Mesendoderm (in vitro differentiated cells): ENCODE results near the gene FAM50B.

Experiments used
- DNase-seq: peaks from one replicate; pipeline ENCODE4 v3.0.0; 2013
- H2AK5ac ChIP-seq: 2 replicates; pipeline ENCODE4 v1.6.1; 2013; ENCODE audit warnings: low read length, inconsistent platforms
- H2BK120ac ChIP-seq: 2 replicates; pipeline ENCODE4 v1.6.1; 2013; ENCODE audit warnings: low read depth, mild to moderate bottlenecking, low read length, moderate library complexity, mixed read lengths
- H2BK15ac ChIP-seq: replicated peaks from 2 replicates; pipeline ENCODE4 v1.6.1; 2013; ENCODE audit warnings: low read depth, mild to moderate bottlenecking, moderate library complexity
- H2BK5ac ChIP-seq: 2 replicates; pipeline ENCODE4 v1.6.1; 2013; ENCODE audit warnings: low read length, inconsistent platforms
- H3K18ac ChIP-seq: 2 replicates; pipeline ENCODE4 v1.6.1; 2013; ENCODE audit warnings: mild to moderate bottlenecking, low read length, mixed read lengths
- H3K23ac ChIP-seq: one replicate; pipeline ENCODE4 v1.6.1; 2013; ENCODE audit warnings: low read length
- H3K27ac ChIP-seq: 2 replicates; pipeline ENCODE4 v1.5.1; 2013; ENCODE audit warnings: low read depth, mild to moderate bottlenecking, inconsistent platforms, low read length, moderate library complexity
- H3K27me3 ChIP-seq: 2 replicates; pipeline ENCODE4 v1.6.1; 2013; ENCODE audit warnings: low read length, control low read depth, mild to moderate bottlenecking, inconsistent platforms; ENCODE audit not compliant: insufficient read depth, poor library complexity
- H3K36me3 ChIP-seq: 2 replicates; pipeline ENCODE4 v1.6.1; 2013; ENCODE audit warnings: low read length, inconsistent platforms; ENCODE audit not compliant: control insufficient read depth, insufficient read depth
- H3K4ac ChIP-seq: one replicate; pipeline ENCODE4 v1.6.1; 2013; ENCODE audit warnings: low read depth, mild to moderate bottlenecking, low read length, moderate library complexity
- H3K4me1 ChIP-seq: 2 replicates; pipeline ENCODE4 v1.6.1; 2013; ENCODE audit warnings: low read depth, low read length, inconsistent platforms; ENCODE audit not compliant: control insufficient read depth
- H3K4me2 ChIP-seq: 2 replicates; pipeline ENCODE4 v1.6.1; 2013; ENCODE audit warnings: low read length
- H3K4me3 ChIP-seq: 2 replicates; pipeline ENCODE4 v1.5.1; 2013; ENCODE audit warnings: mild to moderate bottlenecking, low read length
- H3K56ac ChIP-seq: one replicate; pipeline ENCODE4 v1.6.1; 2013; ENCODE audit warnings: low read length
- H3K79me1 ChIP-seq: 2 replicates; pipeline ENCODE4 v1.6.1; 2013; ENCODE audit warnings: low read length, inconsistent platforms
- H3K79me2 ChIP-seq: 2 replicates; pipeline ENCODE4 v1.6.1; 2013; ENCODE audit warnings: mild to moderate bottlenecking, low read length; ENCODE audit not compliant: control insufficient read depth, insufficient read depth
- H3K9ac ChIP-seq: 2 replicates; pipeline ENCODE4 v1.6.1; 2013; ENCODE audit warnings: low read length, inconsistent platforms
- H4K5ac ChIP-seq: one replicate; pipeline ENCODE4 v1.6.1; 2013; ENCODE audit warnings: low read length
- H4K8ac ChIP-seq: one replicate; pipeline ENCODE4 v1.6.1; 2013; ENCODE audit warnings: low read depth, mild to moderate bottlenecking, control low read depth, low read length, moderate library complexity
- WGBS: extraction: QIAGEN DNeasy Blood & Tissue Kit; methylation state at CpG from one replicate; pipeline ENCODE4 v1.1.7; 2013; ENCODE audit warnings: low lambda C conversion rate, missing lambda C conversion rate; ENCODE audit not compliant: insufficient coverage; ENCODE audit errors: extremely low coverage; 5-methylcytosine and 5-hydroxymethylcytosine counted together

FAM50B gene

GRCh38 chr6:3823671-3824070 is 25.5 kb upstream of the FAM50B start:
- H3K4me1 ChIP-seq = no peaks in the 10 kb centered on the region
- no peak overlapping the region for H2BK15ac ChIP-seq
- no peak overlapping the region for H3K9ac ChIP-seq
- no peak overlapping the region for H3K27ac ChIP-seq
- H3K4ac ChIP-seq = no peak overlapping the region
- H3K79me1 ChIP-seq = no peaks in the 10 kb centered on the region
- no peak overlapping the region for H2BK5ac ChIP-seq
- no peak overlapping the region for H2AK5ac ChIP-seq
- no peak overlapping the region for H3K4me3 ChIP-seq
- H3K4me2 ChIP-seq = no peak overlapping the region
- no peak overlapping the region for H3K23ac ChIP-seq
- no peak overlapping the region for H2BK120ac ChIP-seq
- H3K27me3 ChIP-seq = no peaks in the 10 kb centered on the region
- H4K8ac ChIP-seq = no peak overlapping the region
- WGBS = no CpG with 5 or more reads among the region's 6 CpGs
- no peaks in the 10 kb centered on the region for H3K36me3 ChIP-seq
- no peak for DNase-seq
- no peak overlapping the region for H3K18ac ChIP-seq
- H3K56ac ChIP-seq = no peak overlapping the region
- no peak overlapping the region for H4K5ac ChIP-seq
- no peaks in the 10 kb centered on the region for H3K79me2 ChIP-seq

GRCh38 chr6:3825331-3825831 is 23.8 kb upstream of the FAM50B start:
- no peak overlapping the region for H2BK5ac ChIP-seq
- H4K8ac ChIP-seq = no peak overlapping the region
- no peak overlapping the region for H2BK120ac ChIP-seq
- no peak overlapping the region for H3K23ac ChIP-seq
- no peak overlapping the region for H3K4me2 ChIP-seq
- no peak overlapping the region for H3K9ac ChIP-seq
- H3K36me3 ChIP-seq = no peaks in the 10 kb centered on the region
- no peak overlapping the region for H3K56ac ChIP-seq
- peak; percentile 72 for DNase-seq
- no peak overlapping the region for H3K4ac ChIP-seq
- H3K79me1 ChIP-seq = no peaks in the 10 kb centered on the region
- H2BK15ac ChIP-seq = no peak overlapping the region
- no peaks in the 10 kb centered on the region for H3K27me3 ChIP-seq
- no peaks in the 10 kb centered on the region for H3K79me2 ChIP-seq
- H3K4me1 ChIP-seq = no peaks in the 10 kb centered on the region
- WGBS = no CpG with 5 or more reads among the region's 15 CpGs
- no peak overlapping the region for H2AK5ac ChIP-seq
- H3K27ac ChIP-seq = no peak overlapping the region
- no peak overlapping the region for H3K18ac ChIP-seq
- H4K5ac ChIP-seq = no peak overlapping the region
- H3K4me3 ChIP-seq = no peak overlapping the region

- H3K56ac ChIP-seq = no peak overlapping the region
- no peaks in the 10 kb centered on the region for H3K36me3 ChIP-seq
- no peak overlapping the region for H3K4me3 ChIP-seq
- no peaks in the 10 kb centered on the region for H3K27me3 ChIP-seq
- H3K4me2 ChIP-seq = no peak overlapping the region
- H4K8ac ChIP-seq = no peak overlapping the region
- no peak overlapping the region for H3K23ac ChIP-seq
- H3K79me1 ChIP-seq = no peaks in the 10 kb centered on the region
- H3K4me1 ChIP-seq = no peaks in the 10 kb centered on the region
- no peak overlapping the region for H3K9ac ChIP-seq
- no peak overlapping the region for H2BK5ac ChIP-seq
- no peak overlapping the region for H2BK120ac ChIP-seq
- no peak overlapping the region for H2BK15ac ChIP-seq
- H4K5ac ChIP-seq = no peak overlapping the region
- WGBS = no CpG with 5 or more reads among the region's 15 CpGs
- peak; percentile 49 for DNase-seq
- no peak overlapping the region for H3K4ac ChIP-seq
- no peak overlapping the region for H3K18ac ChIP-seq
- H2AK5ac ChIP-seq = no peak overlapping the region
- no peak overlapping the region for H3K27ac ChIP-seq
- H3K79me2 ChIP-seq = no peaks in the 10 kb centered on the region
These were observed 23.2 kb upstream of the FAM50B start for GRCh38 chr6:3825851-3826581.

GRCh38 chr6:3829285-3829684 is 19.9 kb upstream of the FAM50B start:
- no peaks in the 10 kb centered on the region for H3K27me3 ChIP-seq
- no peaks in the 10 kb centered on the region for H3K36me3 ChIP-seq
- no peak overlapping the region for H3K18ac ChIP-seq
- no peaks in the 10 kb centered on the region for H3K79me1 ChIP-seq
- H2BK5ac ChIP-seq = no peak overlapping the region
- H3K56ac ChIP-seq = no peak overlapping the region
- H3K4me3 ChIP-seq = no peak overlapping the region
- no peak overlapping the region for H3K23ac ChIP-seq
- H2BK15ac ChIP-seq = no peak overlapping the region
- no CpG with 5 or more reads among the region's 5 CpGs for WGBS
- no peak overlapping the region for H3K27ac ChIP-seq
- no peak overlapping the region for H4K5ac ChIP-seq
- H3K79me2 ChIP-seq = no peaks in the 10 kb centered on the region
- H4K8ac ChIP-seq = no peak overlapping the region
- no peak for DNase-seq
- H2AK5ac ChIP-seq = no peak overlapping the region
- H3K4me1 ChIP-seq = no peaks in the 10 kb centered on the region
- H2BK120ac ChIP-seq = no peak overlapping the region
- no peak overlapping the region for H3K9ac ChIP-seq
- no peak overlapping the region for H3K4ac ChIP-seq
- H3K4me2 ChIP-seq = no peak overlapping the region

- Histone ChIP-seq H3K18ac (no peak overlapping the region), H2BK5ac (no peak overlapping the region), H3K79me1 (no peaks in the 10 kb centered on the region), H3K4me3 (no peak overlapping the region), H3K23ac (no peak overlapping the region), H2BK120ac (no peak overlapping the region), H3K56ac (no peak overlapping the region), H2BK15ac (no peak overlapping the region), H3K27me3 (no peaks in the 10 kb centered on the region), H4K5ac (no peak overlapping the region), H3K4me2 (no peak overlapping the region), H4K8ac (no peak overlapping the region), H3K36me3 (no peaks in the 10 kb centered on the region), H3K4ac (no peak overlapping the region), H3K27ac (no peak overlapping the region), H3K79me2 (no peaks in the 10 kb centered on the region), H3K4me1 (no peaks in the 10 kb centered on the region), H2AK5ac (no peak overlapping the region), H3K9ac (no peak overlapping the region)
- no peak for DNase-seq
- WGBS = no CpG with 5 or more reads among the region's 4 CpGs
These were observed 18.4 kb upstream of the FAM50B start for GRCh38 chr6:3830806-3831205.
